ENCODE data around the gene ST6GAL1. TPM values are rescaled to one million over a fixed set of nuclear protein-coding genes. Genes with fewer than 3 reads are reported as not detected.

The ST6GAL1 gene
- total and polyA plus RNA-seq, 4 donors, result 15.1 to 113 (median 60.4) TPM

DNA sequence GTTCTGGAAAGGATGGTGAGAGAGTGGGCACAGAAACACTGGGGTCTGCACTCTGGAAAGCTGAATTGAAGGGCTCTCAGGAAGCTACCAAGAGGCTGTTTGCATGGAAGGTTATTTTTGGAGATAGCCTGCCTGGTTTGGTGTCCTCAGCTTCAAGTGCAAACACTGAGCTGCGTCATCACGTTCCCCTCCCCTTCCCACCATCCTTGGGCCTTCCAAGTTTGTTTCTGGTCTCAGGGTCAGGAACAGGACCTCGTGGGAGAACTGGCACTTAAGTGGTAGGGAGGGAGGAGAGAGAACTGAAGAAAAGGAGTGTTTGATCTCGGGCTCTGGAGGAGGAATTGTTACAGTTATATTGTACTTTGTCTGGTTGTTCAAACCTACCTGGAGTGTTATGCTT is 10.6 kb downstream of the ST6GAL1 start:
- H3K27me3 ChIP-seq (ENCODE audit: control insufficient read depth in 3 of 3, insufficient read depth in 3 of 3, low read length in 2 of 3), result no peaks in the 10 kb centered on the region
- H3K4me1 ChIP-seq (ENCODE audit: control insufficient read depth in 5 of 5, insufficient read depth in 5 of 5, low read length in 5 of 5), result peaks cover 6 to 37% (median 21%) of the 10 kb centered on the region in 5 donors
- H3K9me3 ChIP-seq (ENCODE audit: control insufficient read depth in 4 of 4, insufficient read depth in 3 of 4, low read length in 3 of 4), result no peaks in the 10 kb centered on the region
- TF ChIP-seq CTCF (IDR thresholded peaks at IDR 0.05; ENCODE audit: control extremely low read depth, extremely low read depth), result no peak
- WGBS, 2 donors, result 29 to 53% methylated on average over 4 of the region's 4 CpGs
- H3K27ac ChIP-seq (ENCODE audit: low read depth in 1 of 2, low read length in 1 of 2), result peak overlapping the region; percentile 46 to 90
- peak; percentile 41 to 69 (median 55) for DNase-seq
- ATAC-seq (ENCODE audit: insufficient read depth, low FRiP score), result no peak
- H3K36me3 ChIP-seq (ENCODE audit: control insufficient read depth in 4 of 4, insufficient read depth in 4 of 4, low read length in 4 of 4), result no peaks in the 10 kb centered on the region
- H3K4me3 ChIP-seq, result no peak overlapping the region
- peak overlapping the region in 1 of 2 donors; percentile 8 for H3K9ac ChIP-seq (ENCODE audit: insufficient read depth in 1 of 2, low read length in 2 of 2)

- TF ChIP-seq CTCF (IDR thresholded peaks at IDR 0.05; ENCODE audit: control extremely low read depth, extremely low read depth), result no peak
- no peaks in the 10 kb centered on the region for H3K27me3 ChIP-seq (ENCODE audit: control insufficient read depth in 3 of 3, insufficient read depth in 3 of 3, low read length in 2 of 3)
- DNase-seq, result no peak
- no peaks in the 10 kb centered on the region for H3K36me3 ChIP-seq (ENCODE audit: control insufficient read depth in 4 of 4, insufficient read depth in 4 of 4, low read length in 4 of 4)
- no peak overlapping the region for H3K9ac ChIP-seq (ENCODE audit: insufficient read depth in 1 of 2, low read length in 2 of 2)
- peaks cover 6 to 42% (median 21%) of the 10 kb centered on the region in 5 donors for H3K4me1 ChIP-seq (ENCODE audit: control insufficient read depth in 5 of 5, insufficient read depth in 5 of 5, low read length in 5 of 5)
- no peak overlapping the region for H3K4me3 ChIP-seq
- no peaks in the 10 kb centered on the region for H3K9me3 ChIP-seq (ENCODE audit: control insufficient read depth in 4 of 4, insufficient read depth in 3 of 4, low read length in 3 of 4)
- ATAC-seq (ENCODE audit: insufficient read depth, low FRiP score), result no peak
- 78 to 82% methylated on average over 4 of the region's 4 CpGs for WGBS, 2 donors
- peak overlapping the region; percentile 64 to 90 for H3K27ac ChIP-seq (ENCODE audit: low read depth in 1 of 2, low read length in 1 of 2)
These were observed 11.8 kb downstream of the ST6GAL1 start for GRCh38 chr3:186942168-186942567.

DNA sequence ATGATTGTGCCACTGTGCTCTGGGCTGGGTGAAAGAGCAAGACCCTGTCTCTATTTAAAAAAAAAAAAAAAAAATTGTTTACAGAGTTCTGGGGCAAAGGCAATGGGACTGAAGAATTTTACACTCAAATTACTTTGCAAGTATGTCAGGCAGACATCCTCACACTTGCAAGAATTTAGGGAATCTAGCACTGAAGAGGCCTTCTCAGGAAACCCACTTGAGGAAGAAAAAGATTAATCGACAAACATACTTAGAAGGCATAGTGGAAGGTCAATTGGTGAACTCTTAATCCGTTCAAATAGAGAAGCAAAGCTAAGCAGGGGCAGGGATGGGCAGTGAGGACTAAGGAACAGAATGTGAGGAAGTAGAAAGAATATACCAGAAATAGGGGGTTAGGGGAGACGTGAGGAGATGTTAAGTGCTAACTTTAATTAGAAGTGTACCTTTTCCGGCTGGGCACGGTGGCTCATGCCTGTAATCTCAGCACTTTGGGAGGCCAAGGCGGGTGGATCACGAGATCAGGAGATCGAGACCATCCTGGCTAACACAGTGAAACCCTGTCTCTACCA is 15.0 kb downstream of the ST6GAL1 start:
- no peaks in the 10 kb centered on the region for H3K9me3 ChIP-seq (ENCODE audit: control insufficient read depth in 4 of 4, insufficient read depth in 3 of 4, low read length in 3 of 4)
- peaks cover 6 to 36% (median 17%) of the 10 kb centered on the region in 5 donors for H3K4me1 ChIP-seq (ENCODE audit: control insufficient read depth in 5 of 5, insufficient read depth in 5 of 5, low read length in 5 of 5)
- H3K4me3 ChIP-seq, result no peak overlapping the region
- ATAC-seq (ENCODE audit: insufficient read depth, low FRiP score) (peak; percentile 51), DNase-seq (peak in 2 of 3 donors; percentile 34 to 43)
- no peaks in the 10 kb centered on the region for H3K36me3 ChIP-seq (ENCODE audit: control insufficient read depth in 4 of 4, insufficient read depth in 4 of 4, low read length in 4 of 4)
- no peaks in the 10 kb centered on the region for H3K27me3 ChIP-seq (ENCODE audit: control insufficient read depth in 3 of 3, insufficient read depth in 3 of 3, low read length in 2 of 3)
- 69 to 81% methylated on average over 8 of the region's 8 CpGs for WGBS, 2 donors
- H3K9ac ChIP-seq (ENCODE audit: insufficient read depth in 1 of 2, low read length in 2 of 2), result no peak overlapping the region
- peak overlapping the region; percentile 28 to 58 for H3K27ac ChIP-seq (ENCODE audit: low read depth in 1 of 2, low read length in 1 of 2)
- TF ChIP-seq CTCF (IDR thresholded peaks at IDR 0.05; ENCODE audit: control extremely low read depth, extremely low read depth), result no peak

All from lung (tissue), 12 donors.